Ovary (tissue), 9 donors: Measurements from ENCODE around the gene CDC42BPB. TPM values are rescaled to one million over a fixed set of nuclear protein-coding genes. Genes with fewer than 3 reads are reported as not detected.

Experiments
- DNase-seq, 5 donors: peaks; one replicate each; pipeline ENCODE4 v3.0.0-alpha.2; 2019 to 2020
- H3K27ac ChIP-seq, 2 donors: fragments of 200-600 bp; one replicate each; pipeline versions ENCODE4 v1.5.1 to v1.8.0; 2019 to 2022
- H3K27me3 ChIP-seq: fragments of 200-600 bp; one replicate; pipeline ENCODE4 v1.8.0; 2022
- H3K36me3 ChIP-seq: fragments of 200-600 bp; sonication (generic); one replicate; pipeline ENCODE4 v1.5.1; 2019
- H3K4me1 ChIP-seq: one replicate; pipeline ENCODE4 v1.8.1; 2013; ENCODE audit warnings: mild to moderate bottlenecking, moderate library complexity; ENCODE audit not compliant: insufficient read depth
- H3K4me3 ChIP-seq: fragments of 200-600 bp; sonication (generic); one replicate; pipeline ENCODE4 v1.5.1; 2017
- H3K9me3 ChIP-seq, 2 donors: fragments of 200-600 bp in 1 of 2; sonication (generic) in 1 of 2; one replicate each; pipeline versions ENCODE4 v1.5.1 to v1.8.1; 2013 to 2019; ENCODE audit warnings: mild to moderate bottlenecking in 1 of 2, moderate library complexity in 1 of 2
- CTCF ChIP-seq, 3 donors: fragments of 450-650 bp in 2 of 3; fragments of 200-600 bp in 1 of 3; IDR thresholded peaks; one replicate each; pipeline versions ENCODE4 v1.5.1 to v1.8.0; 2016 to 2022; ENCODE audit warnings: antibody characterized with exemption in 3 of 3, mild to moderate bottlenecking in 1 of 3
- EP300 ChIP-seq: sonication (generic); formaldehyde crosslinking; IDR thresholded peaks from one replicate; pipeline ENCODE4 v1.6.1; 2017; ENCODE audit warnings: antibody characterized with exemption
- POLR2A ChIP-seq: fragments of 450-650 bp; IDR thresholded peaks from one replicate; pipeline ENCODE4 v1.6.1; 2017; ENCODE audit warnings: antibody characterized with exemption, mild to moderate bottlenecking, moderate library complexity
- WGBS, 3 donors: extraction: QIAGEN DNeasy Blood & Tissue Kit in 1 of 3; methylation state at CpG; one replicate each; pipeline versions ENCODE4 v1.1.5 to v1.1.7; 2013 to 2017; 5-methylcytosine and 5-hydroxymethylcytosine counted together
- intact Hi-C, 4 donors: fragments of 100-400 bp; cut with DNase I; formaldehyde crosslinking; loops; one replicate each; pipeline versions ENCODE4 v1.11.0 to v1.15.1; 2022 to 2023
- polyA plus RNA-seq, 2 donors: library from polyadenylated mRNA; stranded (reverse); fragments of 200-250 nt in 1 of 2; fragments of 350-450 nt in 1 of 2; fragmentation: Illumina TruSeq in 1 of 2; extraction: RNeasy Lipid Tissue Mini Kit (QIAGEN cat#74804) in 1 of 2; gene quantifications; one replicate each; pipeline ENCODE4 v1.2.3, GENCODE V29; 2013 to 2014
- total RNA-seq, 7 donors: library from RNA; depleted of rRNA in 2 of 7; stranded (reverse); fragments of >200 nt in 2 of 7; fragmentation: NEBNext Ultra II Directional in 3 of 7; extraction: Animal tissue kit (Norgen Biotek cat#: 25700) in 3 of 7; gene quantifications; one replicate each; pipeline versions ENCODE4 v1.1.0 to v1.2.4, GENCODE V29; 2016 to 2023
- donor health status: DM: no; HTN: no; CAD: no; lungs with moderate emphysema.
- donor health status: DM: no; HTN: no; CAD: no.
- donor health status: Bipolar disorder and iron deficiency.
- donor health status: DM: yes; HTN: yes; CAD: no.
- donor health status: DM: no; HTN: no; CAD: no.
- donor health status: DM: yes; HTN: yes; CAD: no.

Gene CDC42BPB
- total and polyA plus RNA-seq, 9 donors, result 50.0 to 103 (median 75.1) TPM

DNA sequence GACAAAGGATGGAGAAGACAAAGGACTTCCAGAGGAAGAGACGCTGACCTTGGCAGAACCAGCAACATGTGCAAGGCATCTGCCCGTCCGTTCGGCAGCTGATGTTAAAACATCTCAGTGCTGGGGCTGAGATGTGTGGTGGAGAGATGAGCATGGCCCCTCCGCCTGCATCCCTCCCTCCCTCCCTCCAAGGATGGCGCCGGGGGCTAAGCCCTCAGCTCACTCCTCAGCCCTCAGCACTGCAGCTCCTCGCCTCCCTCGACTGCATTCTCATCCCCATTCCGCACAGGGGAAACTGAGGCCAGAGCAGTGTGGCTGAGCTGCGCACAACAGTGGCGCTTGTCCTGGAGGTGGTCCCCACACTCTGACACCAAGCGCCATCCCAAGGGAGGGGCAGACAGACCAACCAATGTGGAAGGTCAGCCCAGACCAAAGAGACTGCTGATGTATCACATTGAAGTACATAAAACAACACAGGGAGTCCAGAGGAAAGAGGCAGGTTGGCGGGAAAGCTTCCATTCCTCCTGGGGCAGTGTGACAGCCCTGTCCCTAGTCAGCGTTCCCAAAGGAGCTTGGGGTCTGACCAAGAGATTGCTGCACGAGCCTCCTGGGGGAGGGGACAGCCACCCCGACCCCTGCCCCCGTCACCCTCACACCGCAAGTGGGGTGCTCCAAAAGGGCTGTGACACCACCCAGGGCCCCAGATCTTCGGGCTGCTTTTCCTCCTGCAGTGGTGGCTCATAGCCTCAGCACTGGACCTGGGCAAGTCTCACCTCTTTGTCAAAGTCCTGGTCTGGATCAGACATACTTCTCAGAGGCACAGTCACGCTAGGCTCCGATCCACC, 119.8 kb downstream of the CDC42BPB start:
- Histone ChIP-seq H3K27ac (no peak overlapping the region), H3K9me3 (no peaks in the 10 kb centered on the region), H3K4me3 (no peak overlapping the region), H3K36me3 (no peaks in the 10 kb centered on the region), H3K27me3 (no peaks in the 10 kb centered on the region), H3K4me1 (no peaks in the 10 kb centered on the region)
- WGBS, 3 donors, result 85 to 89% (median 88%) methylated on average over 22 of the region's 22 CpGs
- no peak for DNase-seq
- intact Hi-C loops, result no loop called here
- TF ChIP-seq POLR2A, result no peak
- TF ChIP-seq EP300, result no peak
- TF ChIP-seq CTCF (IDR thresholded peaks at IDR 0.05), result no peak

DNA sequence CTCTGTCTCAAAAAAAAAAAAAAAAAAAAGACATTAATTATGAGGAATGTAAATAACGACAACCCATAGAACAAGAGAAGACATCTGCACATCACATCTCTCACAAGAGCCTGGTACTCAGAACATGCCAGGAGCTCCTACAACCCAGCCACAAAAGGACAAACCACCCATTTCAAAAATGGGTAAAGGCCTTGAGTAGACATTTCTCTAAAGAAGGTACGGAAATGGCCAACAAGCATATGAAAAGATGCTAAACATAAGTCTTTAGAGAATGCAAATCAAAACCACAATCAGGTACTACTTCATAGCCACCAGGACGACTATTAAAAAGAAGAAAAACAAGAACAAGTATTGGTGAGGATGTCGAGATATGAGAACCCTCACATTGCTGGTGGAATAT, 121.6 kb downstream of the CDC42BPB start:
- Histone ChIP-seq H3K4me1 (no peaks in the 10 kb centered on the region), H3K4me3 (no peak overlapping the region), H3K27ac (no peak overlapping the region), H3K27me3 (no peaks in the 10 kb centered on the region), H3K9me3 (no peaks in the 10 kb centered on the region), H3K36me3 (no peaks in the 10 kb centered on the region)
- intact Hi-C loops, result no loop called here
- DNase-seq, result no peak
- WGBS, 3 donors, result 90 to 92% (median 90%) methylated on average over 4 of the region's 4 CpGs
- TF ChIP-seq CTCF (IDR thresholded peaks at IDR 0.05), result no peak
- no peak for TF ChIP-seq POLR2A
- no peak for TF ChIP-seq EP300

DNA sequence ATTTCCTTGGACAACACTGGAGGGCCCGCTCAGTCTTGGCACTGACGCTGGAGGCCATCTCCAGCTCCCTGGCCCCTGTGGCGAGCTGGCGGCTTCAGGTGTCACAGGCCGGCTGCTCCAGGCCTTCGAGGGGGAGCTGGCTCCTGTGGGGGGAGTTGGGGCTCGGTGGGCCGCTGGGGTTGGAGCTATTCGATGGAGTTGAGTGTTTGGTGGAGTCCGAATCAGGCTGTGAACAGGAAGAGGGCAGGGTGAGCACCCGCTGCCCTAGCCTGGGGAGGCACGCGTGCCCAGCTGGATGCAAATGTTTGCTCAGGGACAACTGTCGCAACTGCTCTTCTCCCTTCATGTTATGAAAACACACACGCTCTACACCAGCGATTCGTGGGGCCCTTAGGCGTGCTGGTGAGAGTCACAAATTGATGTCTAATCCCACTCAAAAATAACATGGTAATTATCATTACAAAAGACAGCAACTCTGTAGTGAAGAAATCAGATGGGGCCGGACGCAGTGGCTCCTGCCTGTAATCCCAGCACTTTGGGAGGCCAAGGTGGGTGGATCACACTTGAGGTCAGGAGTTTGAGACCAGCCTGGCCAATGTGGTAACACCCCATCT, 123.6 kb downstream of the CDC42BPB start:
- Histone ChIP-seq H3K9me3 (no peaks in the 10 kb centered on the region), H3K27me3 (no peaks in the 10 kb centered on the region), H3K36me3 (no peaks in the 10 kb centered on the region), H3K4me1 (peaks cover 11% of the 10 kb centered on the region), H3K27ac (no peak overlapping the region), H3K4me3 (no peak overlapping the region)
- TF ChIP-seq POLR2A, result no peak
- no peak for TF ChIP-seq EP300
- no peak for TF ChIP-seq CTCF (IDR thresholded peaks at IDR 0.05)
- 91 to 94% (median 93%) methylated on average over 20 of the region's 20 CpGs for WGBS, 3 donors
- DNase-seq, result peak in 1 of 5 donors; percentile 26
- intact Hi-C loops, result no loop called here

GRCh38 chr14:102932484-102933248, 124.7 kb downstream of the CDC42BPB start:
- Histone ChIP-seq H3K9me3 (no peaks in the 10 kb centered on the region), H3K27ac (no peak overlapping the region), H3K27me3 (no peaks in the 10 kb centered on the region), H3K4me1 (peaks cover 14% of the 10 kb centered on the region), H3K36me3 (no peaks in the 10 kb centered on the region), H3K4me3 (no peak overlapping the region)
- peak in 1 of 5 donors; percentile 33 for DNase-seq
- no peak for TF ChIP-seq EP300
- TF ChIP-seq POLR2A, result no peak
- no peak for TF ChIP-seq CTCF (IDR thresholded peaks at IDR 0.05)
- intact Hi-C loops, result no loop called here
- WGBS, 3 donors, result 82 to 91% (median 89%) methylated on average over 20 to 26 of the region's 26 CpGs
